Neural crest cell (in vitro differentiated cells): ENCODE data around the gene CHTF8. TPM values are rescaled to one million over a fixed set of nuclear protein-coding genes. Genes with fewer than 3 reads are reported as not detected.

ENCODE experiments used
- DNase-seq: peaks from one replicate; pipeline ENCODE4 v3.0.0; 2021; ENCODE audit warnings: low read depth, mixed read lengths, low spot score
- H3K27ac Mint-ChIP-seq: one replicate; pipeline ENCODE4 v1.8.0; 2021; ENCODE audit warnings: mild to moderate bottlenecking, mixed read lengths; ENCODE audit not compliant: unreplicated experiment
- H3K27me3 Mint-ChIP-seq: 2 replicates; pipeline ENCODE4 v1.8.0; 2021; ENCODE audit warnings: low read depth, mild to moderate bottlenecking, mixed read lengths
- H3K36me3 Mint-ChIP-seq: 2 replicates; pipeline ENCODE4 v1.8.0; 2021; ENCODE audit warnings: low read depth, mild to moderate bottlenecking, mixed read lengths
- H3K4me1 Mint-ChIP-seq: 2 replicates; pipeline ENCODE4 v1.8.0; 2021; ENCODE audit warnings: mixed read lengths
- H3K4me3 Mint-ChIP-seq: one replicate; pipeline ENCODE4 v1.8.0; 2021; ENCODE audit warnings: mild to moderate bottlenecking, mixed read lengths
- H3K9me3 Mint-ChIP-seq: 2 replicates; pipeline ENCODE4 v1.8.0; 2021; ENCODE audit warnings: mixed read lengths
- CTCF ChIP-seq: fragments of 200-600 bp; sonication (generic); conservative IDR thresholded peaks from 2 replicates; pipeline ENCODE4 v1.5.0; 2021; ENCODE audit warnings: antibody characterized with exemption, mild to moderate bottlenecking
- total RNA-seq: library from RNA; stranded (reverse); gene quantifications from 2 replicates; pipeline ENCODE4 v1.2.1, GENCODE V29; 2021

The CHTF8 gene
- total RNA-seq, 1 donor from 2014 or later, result 139 TPM

GRCh38 chr16:69108064-69108904, 24.1 kb downstream of the CHTF8 start:
- Mint-ChIP-seq H3K36me3 (peaks cover 6% of the 10 kb centered on the region), H3K4me1 (peaks cover 24% of the 10 kb centered on the region), H3K4me3 (peak overlapping the region; percentile 82), H3K27me3 (peaks cover 43% of the 10 kb centered on the region), H3K9me3 (no peaks in the 10 kb centered on the region), H3K27ac (no peak overlapping the region)
- TF ChIP-seq CTCF, result no peak
- DNase-seq, result no peak

GRCh38 chr16:69107316-69107962, 24.9 kb downstream of the CHTF8 start:
- Mint-ChIP-seq H3K9me3 (no peaks in the 10 kb centered on the region), H3K27ac (no peak overlapping the region), H3K4me3 (peak overlapping the region; percentile 86), H3K4me1 (peaks cover 20% of the 10 kb centered on the region), H3K36me3 (peaks cover 6% of the 10 kb centered on the region), H3K27me3 (peaks cover 50% of the 10 kb centered on the region)
- peak; percentile 16 for DNase-seq
- no peak for TF ChIP-seq CTCF

- TF ChIP-seq CTCF, result no peak
- peak; percentile 28 for DNase-seq
- Mint-ChIP-seq H3K27ac (no peak overlapping the region), H3K36me3 (peaks cover 6% of the 10 kb centered on the region), H3K9me3 (no peaks in the 10 kb centered on the region), H3K4me3 (peak overlapping the region; percentile 86), H3K27me3 (peaks cover 51% of the 10 kb centered on the region), H3K4me1 (peaks cover 20% of the 10 kb centered on the region)
Measured at GRCh38 chr16:69106491-69107315, 25.7 kb downstream of the CHTF8 start.

- TF ChIP-seq CTCF, result peak; percentile 40
- H3K4me1 Mint-ChIP-seq, result peaks cover 27% of the 10 kb centered on the region
Measured at GRCh38 chr16:69105501-69106361, 26.7 kb downstream of the CHTF8 start, which contains the start of gene HAS3. TSS of gene HAS3 (plus strand) at chr16:69105653. CDS start at chr16:69109396, 3,743 bp downstream.

More at GRCh38 chr16:69105501-69106361, 26.7 kb downstream of the CHTF8 start, which contains the start of gene HAS3:
- H3K27ac Mint-ChIP-seq, result no peak within 1 kb of the TSS
- H3K36me3 Mint-ChIP-seq, result peaks cover 6% of the 10 kb centered on the region
- H3K27me3 Mint-ChIP-seq, result peaks cover 55% of the 10 kb centered on the region
- DNase-seq, result peak; percentile 58
- no peaks in the 10 kb centered on the region for H3K9me3 Mint-ChIP-seq
- peak within 1 kb of the TSS; percentile 96 for H3K4me3 Mint-ChIP-seq
